GM18907 (cell line): ENCODE measurements around the gene WFIKKN1.
A peak's percentile ranks its signal among the peaks of the same experiment; 100 is the strongest.

Experiments
- ATAC-seq: cut with Tn5 transposase; IDR thresholded peaks from one replicate; pipeline ENCODE4 v1.9.1; 2021; ENCODE audit warnings: mild to moderate bottlenecking, moderate library complexity; ENCODE audit not compliant: unreplicated experiment

Gene WFIKKN1

GRCh38 chr16:651844-652243 lies 21.1 kb downstream of the WFIKKN1 start:
- ATAC-seq, result no peak

GRCh38 chr16:652454-653305 lies 21.9 kb downstream of the WFIKKN1 start:
- no peak for ATAC-seq

GRCh38 chr16:654034-654433 lies 23.2 kb downstream of the WFIKKN1 start:
- ATAC-seq, result no peak

- ATAC-seq, result no peak
Measured at GRCh38 chr16:657487-657886, 26.7 kb downstream of the WFIKKN1 start.

GRCh38 chr16:658679-659571 lies 28.1 kb downstream of the WFIKKN1 start:
- ATAC-seq, result no peak

- no peak for ATAC-seq
Measured at GRCh38 chr16:659618-660017, 28.8 kb downstream of the WFIKKN1 start.

- ATAC-seq, result no peak
Measured at GRCh38 chr16:660132-660458, 29.3 kb downstream of the WFIKKN1 start.

GRCh38 chr16:660459-661183 lies 29.8 kb downstream of the WFIKKN1 start:
- peak; percentile 41 for ATAC-seq

- peak; percentile 12 for ATAC-seq
Measured at GRCh38 chr16:661184-661821, 30.5 kb downstream of the WFIKKN1 start.

GRCh38 chr16:662095-662494 lies 31.3 kb downstream of the WFIKKN1 start:
- ATAC-seq, result no peak

- ATAC-seq, result no peak
Measured at GRCh38 chr16:662597-662996, 31.8 kb downstream of the WFIKKN1 start.

GRCh38 chr16:666572-666971 lies 35.8 kb downstream of the WFIKKN1 start:
- no peak for ATAC-seq

- no peak for ATAC-seq
Measured at GRCh38 chr16:667113-667779, 36.5 kb downstream of the WFIKKN1 start.

GRCh38 chr16:667780-668518 lies 37.2 kb downstream of the WFIKKN1 start, which contains the start of gene RHOT2:
Gene RHOT2, plus strand, starts transcription at chr16:668132. Its CDS starts 68 bp downstream, at chr16:668200.
- ATAC-seq, result peak; percentile 63

- ATAC-seq, result no peak
Measured at GRCh38 chr16:668519-669171, 37.9 kb downstream of the WFIKKN1 start.

- no peak for ATAC-seq
Measured at GRCh38 chr16:669666-670065, 38.9 kb downstream of the WFIKKN1 start.

- no peak for ATAC-seq
Measured at GRCh38 chr16:670485-671352, 39.9 kb downstream of the WFIKKN1 start.
